Activated CD4-positive, alpha-beta T cell treated with anti-CD3 and anti-CD28 coated beads for 24 hours (primary cell): ENCODE results near the gene TCF4.

Experiments
- DNase-seq, 2 donors: peaks; one replicate each; pipeline ENCODE4 v3.0.0-alpha.2; 2020; ENCODE audit warnings: low read depth in 2 of 2

Gene TCF4

GRCh38 chr18:55546851-55547704 is 40.9 kb downstream of the TCF4 start:
- DNase-seq, result no peak

GRCh38 chr18:55544014-55544413 is 44.0 kb downstream of the TCF4 start:
- DNase-seq, result no peak

GRCh38 chr18:55543130-55543704 is 44.8 kb downstream of the TCF4 start:
- no peak for DNase-seq

- no peak for DNase-seq
Observed at GRCh38 chr18:55541571-55541970, 46.4 kb downstream of the TCF4 start.

GRCh38 chr18:55539240-55539639 is 48.8 kb downstream of the TCF4 start:
- no peak for DNase-seq

GRCh38 chr18:55534996-55535395 is 53.0 kb downstream of the TCF4 start:
- no peak for DNase-seq

- DNase-seq, result no peak
Observed at GRCh38 chr18:55534547-55534946, 53.4 kb downstream of the TCF4 start.

GRCh38 chr18:55530166-55530565 is 57.8 kb downstream of the TCF4 start:
- no peak for DNase-seq

- DNase-seq, result no peak
Observed at GRCh38 chr18:55529581-55529980, 58.4 kb downstream of the TCF4 start.

GRCh38 chr18:55525845-55526244 is 62.1 kb downstream of the TCF4 start:
- DNase-seq, result no peak

- no peak for DNase-seq
Observed at GRCh38 chr18:55524353-55525073, 63.5 kb downstream of the TCF4 start.

GRCh38 chr18:55523001-55523400 is 65.0 kb downstream of the TCF4 start:
- DNase-seq, result no peak

GRCh38 chr18:55522011-55522410 is 66.0 kb downstream of the TCF4 start:
- peak in 1 of 2 donors; percentile 10 for DNase-seq

GRCh38 chr18:55517055-55517454 is 70.9 kb downstream of the TCF4 start:
- DNase-seq, result no peak

- no peak for DNase-seq
Observed at GRCh38 chr18:55515941-55516710, 71.9 kb downstream of the TCF4 start.

- no peak for DNase-seq
Observed at GRCh38 chr18:55515214-55515613, 72.8 kb downstream of the TCF4 start.

- no peak for DNase-seq
Observed at GRCh38 chr18:55513161-55513560, 74.8 kb downstream of the TCF4 start.

GRCh38 chr18:55511277-55511676 is 76.7 kb downstream of the TCF4 start:
- no peak for DNase-seq

GRCh38 chr18:55510809-55511208 is 77.2 kb downstream of the TCF4 start:
- DNase-seq, result no peak

GRCh38 chr18:55509631-55510324 is 78.2 kb downstream of the TCF4 start:
- DNase-seq, result no peak

GRCh38 chr18:55508651-55509050 is 79.3 kb downstream of the TCF4 start:
- no peak for DNase-seq
